Stimulated activated CD8-positive, alpha-beta memory T cell treated with anti-CD3 and anti-CD28 coated beads, Interleukin-15, amount 100 ng/mL, for 24 hours (primary cell): ENCODE measurements around the gene DLL1.
"Not testable (repeated sequence)": the region's sequence is repeated elsewhere in the genome, so short reads cannot be mapped to it uniquely, and the experiment has no call there.

Source experiments
- DNase-seq: peaks from one replicate; pipeline ENCODE4 v3.0.0-alpha.2; 2020; ENCODE audit warnings: low read depth

The DLL1 gene, protein sequence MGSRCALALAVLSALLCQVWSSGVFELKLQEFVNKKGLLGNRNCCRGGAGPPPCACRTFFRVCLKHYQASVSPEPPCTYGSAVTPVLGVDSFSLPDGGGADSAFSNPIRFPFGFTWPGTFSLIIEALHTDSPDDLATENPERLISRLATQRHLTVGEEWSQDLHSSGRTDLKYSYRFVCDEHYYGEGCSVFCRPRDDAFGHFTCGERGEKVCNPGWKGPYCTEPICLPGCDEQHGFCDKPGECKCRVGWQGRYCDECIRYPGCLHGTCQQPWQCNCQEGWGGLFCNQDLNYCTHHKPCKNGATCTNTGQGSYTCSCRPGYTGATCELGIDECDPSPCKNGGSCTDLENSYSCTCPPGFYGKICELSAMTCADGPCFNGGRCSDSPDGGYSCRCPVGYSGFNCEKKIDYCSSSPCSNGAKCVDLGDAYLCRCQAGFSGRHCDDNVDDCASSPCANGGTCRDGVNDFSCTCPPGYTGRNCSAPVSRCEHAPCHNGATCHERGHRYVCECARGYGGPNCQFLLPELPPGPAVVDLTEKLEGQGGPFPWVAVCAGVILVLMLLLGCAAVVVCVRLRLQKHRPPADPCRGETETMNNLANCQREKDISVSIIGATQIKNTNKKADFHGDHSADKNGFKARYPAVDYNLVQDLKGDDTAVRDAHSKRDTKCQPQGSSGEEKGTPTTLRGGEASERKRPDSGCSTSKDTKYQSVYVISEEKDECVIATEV

DNA sequence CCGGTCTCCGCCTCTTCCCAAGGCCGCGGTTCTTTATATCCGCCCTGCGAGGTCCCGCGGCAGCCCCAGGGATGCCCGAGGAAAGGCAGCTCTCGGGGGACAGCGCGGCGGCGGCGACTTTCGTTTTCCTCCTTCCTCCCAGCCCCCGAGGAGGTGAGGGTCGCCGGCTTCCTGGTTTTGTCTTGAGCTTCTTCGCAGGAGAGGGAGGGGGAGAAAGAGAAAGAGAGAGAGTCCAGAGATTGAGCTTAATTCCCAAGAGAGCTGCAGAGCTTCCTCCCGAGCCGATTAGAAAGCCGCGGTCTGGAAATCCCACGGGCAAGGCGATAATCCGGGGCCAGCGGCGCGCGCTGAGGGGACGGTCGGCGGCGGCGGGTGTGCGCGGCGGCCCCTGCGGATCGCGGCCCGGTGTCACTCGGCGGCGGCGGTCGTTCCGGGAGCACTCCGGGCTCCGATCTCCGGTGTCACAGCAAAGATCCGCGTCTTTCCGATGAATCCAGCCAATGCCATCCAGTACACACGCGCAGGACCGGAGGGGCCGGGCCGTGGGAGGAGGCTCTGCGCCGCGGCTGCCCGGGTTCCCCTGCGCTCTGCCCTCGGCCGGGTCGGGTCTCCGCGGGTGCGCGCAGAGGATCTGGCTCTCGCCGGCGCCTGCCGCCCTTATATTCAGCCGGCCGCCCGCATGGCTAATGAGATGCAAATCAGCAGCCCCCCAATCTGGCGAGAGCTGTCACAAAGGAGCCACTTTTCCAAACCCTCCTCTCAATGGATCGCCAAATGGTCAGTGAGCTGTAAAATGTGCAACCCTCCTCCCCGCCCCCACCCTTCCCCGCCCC is at the start of gene DLL1:
DLL1 (minus strand) TSS at position 783 of the 833 bp plus-strand sequence. CDS start 939 bp downstream, outside the sequence.
- DNase-seq: no peak

DNA sequence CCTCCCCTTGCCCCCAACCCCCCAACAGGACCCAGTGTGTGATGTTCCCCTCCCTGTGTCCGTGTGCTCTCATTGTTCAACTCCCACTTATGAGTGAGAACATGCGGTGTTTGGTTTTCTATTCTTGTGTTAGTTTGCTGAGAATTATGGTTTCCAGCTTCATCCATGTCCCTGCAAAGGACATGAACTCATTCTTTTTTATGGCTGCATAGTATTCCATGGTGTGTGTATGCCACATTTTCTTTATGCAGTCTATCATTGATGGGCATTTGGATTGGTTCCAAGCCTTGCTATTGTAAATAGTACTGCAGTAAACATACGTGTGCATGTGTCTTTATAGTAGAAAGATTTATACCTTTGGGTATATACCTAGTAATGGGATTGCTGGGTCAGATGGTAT is 44.3 kb upstream of the DLL1 start:
- not testable (repeated sequence) for DNase-seq

DNA sequence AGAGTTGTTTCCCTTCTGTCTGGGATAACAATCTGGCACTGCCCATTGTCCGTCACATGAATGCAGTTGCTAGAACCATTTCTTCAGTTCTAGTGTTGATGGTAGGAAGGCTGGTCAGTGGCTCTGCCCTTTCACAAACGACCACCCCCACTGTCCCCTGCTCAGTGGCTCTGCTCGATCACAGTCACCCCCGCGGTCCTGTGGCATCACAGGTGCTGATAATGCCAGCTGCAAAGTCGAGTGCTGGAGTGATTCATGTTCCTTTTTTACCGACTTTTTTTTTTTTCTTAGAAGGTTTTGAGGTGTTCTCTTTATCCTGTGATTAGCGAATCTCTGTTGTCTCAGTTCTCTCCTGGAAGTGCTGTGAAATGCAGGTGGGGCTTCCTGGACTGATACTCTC is 38.4 kb upstream of the DLL1 start:
- no peak for DNase-seq

DNA sequence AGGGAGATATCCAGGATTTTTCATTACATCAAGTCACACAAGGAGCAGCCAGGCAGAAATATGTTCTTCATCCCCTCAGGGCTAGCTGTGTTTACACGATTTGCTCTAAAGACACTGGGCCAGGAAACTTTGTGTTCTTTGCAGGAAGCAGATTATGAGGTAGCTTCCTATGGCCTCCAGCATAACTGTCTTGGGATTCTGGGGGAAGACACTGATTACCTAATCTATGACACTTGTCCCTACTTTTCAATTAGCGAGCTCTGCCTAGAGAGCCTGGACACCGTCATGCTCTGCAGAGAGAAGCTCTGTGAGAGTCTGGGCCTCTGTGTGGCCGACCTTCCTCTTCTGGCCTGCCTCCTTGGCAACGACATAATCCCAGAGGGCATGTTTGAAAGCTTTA is 26.8 kb upstream of the DLL1 start:
- DNase-seq: no peak

DNA sequence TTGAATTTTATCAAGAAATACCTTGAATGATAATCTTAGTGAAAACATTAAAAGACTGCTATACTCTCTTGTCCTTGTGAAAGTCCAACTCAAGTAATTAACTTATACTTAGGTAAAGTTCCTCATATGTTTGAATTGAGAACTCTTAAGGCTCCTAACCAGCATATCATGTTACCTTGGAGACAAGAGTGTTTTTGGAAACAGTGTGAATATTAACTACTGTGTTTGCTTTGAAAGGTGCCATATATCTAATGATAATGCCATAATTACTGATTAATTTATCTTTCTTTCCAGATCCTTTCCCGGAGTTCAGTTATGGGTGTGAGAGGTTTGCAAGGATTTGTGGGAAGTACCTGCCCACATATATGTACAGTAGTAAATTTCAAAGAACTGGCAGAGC is 26.2 kb upstream of the DLL1 start:
- DNase-seq: no peak

DNA sequence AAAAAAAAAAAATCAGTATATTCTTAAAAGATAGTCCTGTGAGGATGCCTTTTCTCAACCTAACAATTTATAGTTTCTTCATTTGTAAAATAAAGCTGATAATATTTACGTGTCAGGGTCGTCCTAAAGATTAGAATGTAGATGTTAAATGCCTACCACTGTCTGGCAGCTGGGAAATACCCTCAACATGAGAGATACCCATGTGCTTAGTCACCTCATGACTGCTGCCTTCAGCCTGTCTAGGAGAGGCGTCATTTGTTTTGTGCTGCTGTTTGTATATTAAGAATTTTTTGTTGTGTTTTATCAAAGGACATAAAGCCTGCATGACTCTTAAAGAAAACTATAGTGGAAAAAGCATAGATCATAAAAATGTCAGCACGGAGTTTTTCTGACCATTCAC is 25.2 kb upstream of the DLL1 start:
- no peak for DNase-seq

DNA sequence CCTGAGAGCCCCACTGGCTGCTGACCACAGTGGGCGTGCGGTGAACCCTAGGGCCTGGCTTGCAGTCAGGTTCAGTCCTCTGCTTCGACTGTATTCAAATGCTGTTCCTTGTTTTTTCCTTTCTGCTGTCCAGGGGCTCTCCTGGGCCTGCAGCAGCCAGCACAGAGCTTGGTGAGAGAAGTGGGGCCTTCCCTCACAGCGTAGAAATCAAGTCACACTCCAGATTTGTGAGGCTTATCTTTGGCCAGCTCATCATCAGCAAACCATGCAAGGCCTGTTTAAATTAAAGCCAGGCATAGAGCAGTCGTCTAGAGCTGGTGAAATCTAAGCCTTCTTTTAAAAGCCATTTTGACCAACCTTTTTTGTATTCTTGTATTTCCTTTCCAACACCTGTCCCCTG is 24.1 kb upstream of the DLL1 start:
- no peak for DNase-seq

DNA sequence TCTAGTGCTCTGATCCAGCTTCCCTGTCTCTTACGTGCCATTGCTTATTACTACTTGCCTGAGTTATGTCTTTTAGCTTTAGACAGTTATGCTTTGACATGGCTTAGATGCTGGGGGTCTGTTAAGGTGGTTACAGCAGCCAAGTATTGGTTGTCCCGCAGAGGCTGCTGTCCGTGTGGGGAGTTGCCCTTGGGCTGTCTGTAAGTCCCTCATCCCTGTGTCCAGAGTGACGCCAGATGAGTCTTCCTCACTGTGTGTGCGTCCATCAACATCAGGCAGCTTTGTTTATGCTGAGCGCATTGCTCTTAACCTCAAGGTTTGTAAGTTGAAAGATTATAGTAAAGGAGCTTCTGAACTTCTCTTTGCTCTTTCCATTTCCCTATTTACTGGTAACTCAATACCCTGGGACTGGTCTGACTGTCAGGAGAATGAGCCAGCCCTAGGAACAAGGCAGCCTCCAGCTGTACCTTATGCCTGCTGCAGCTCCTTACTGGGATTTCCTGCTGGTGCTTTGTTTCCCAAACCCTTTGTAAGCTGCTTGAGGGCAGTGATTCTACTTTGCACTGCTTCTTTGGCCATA is 22.9 kb upstream of the DLL1 start:
- DNase-seq: no peak

DNA sequence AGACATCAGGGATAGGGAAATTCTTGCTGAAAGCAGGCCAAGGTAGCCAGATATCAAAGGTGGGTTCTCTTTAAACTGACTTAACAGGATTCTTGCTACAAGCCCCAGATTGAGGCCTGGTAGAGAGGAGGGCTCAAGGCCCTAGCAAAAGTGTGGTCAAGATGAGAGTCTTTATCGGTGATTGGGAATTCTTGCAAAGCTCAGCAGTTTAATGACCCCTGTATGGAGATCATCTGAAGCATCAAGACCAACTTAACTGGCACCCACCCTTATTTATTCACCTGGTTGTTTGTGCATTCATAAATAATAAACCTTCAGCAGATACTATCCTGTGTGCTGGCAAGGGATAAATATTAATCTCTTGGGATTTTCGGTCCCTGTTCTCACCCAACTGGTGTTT is 22.0 kb upstream of the DLL1 start:
- no peak for DNase-seq

DNA sequence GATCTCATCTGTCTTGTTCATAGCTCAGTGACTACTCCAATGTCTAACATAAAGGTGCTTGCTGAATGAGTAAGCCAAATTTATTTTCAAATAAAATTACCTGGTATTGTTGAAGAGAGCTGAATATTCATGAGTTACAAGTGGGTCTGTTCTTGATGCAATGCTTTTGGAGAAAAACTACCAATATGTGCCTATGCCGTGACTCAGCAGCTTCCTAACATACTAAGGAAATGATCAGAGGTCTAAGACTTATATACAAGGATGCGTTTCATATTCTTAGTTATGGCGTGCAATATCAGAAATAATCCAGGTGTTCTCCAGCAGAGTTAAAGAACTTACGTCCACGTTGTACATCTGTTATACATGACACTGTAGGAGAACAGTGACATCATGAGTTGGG is 20.8 kb upstream of the DLL1 start:
- DNase-seq: no peak

DNA sequence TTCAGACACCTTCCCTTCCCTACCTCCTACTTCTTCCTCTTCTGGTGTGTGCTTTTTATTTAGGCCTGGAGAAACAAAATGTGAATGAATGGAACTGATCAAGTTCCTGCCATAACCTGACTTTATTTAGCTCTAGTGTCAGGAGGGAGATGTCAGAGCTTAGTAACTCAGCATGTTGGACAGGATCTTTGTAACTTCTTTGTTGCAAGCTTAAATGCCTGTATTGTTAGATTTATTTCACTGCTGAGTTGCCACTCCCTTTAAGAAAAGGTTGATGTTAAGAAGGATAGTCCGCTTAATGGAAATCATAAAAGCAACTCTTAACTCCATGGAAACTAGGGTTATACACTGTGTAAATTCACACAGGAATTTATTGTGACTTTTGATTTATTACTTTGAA is 17.9 kb upstream of the DLL1 start:
- DNase-seq: no peak

DNA sequence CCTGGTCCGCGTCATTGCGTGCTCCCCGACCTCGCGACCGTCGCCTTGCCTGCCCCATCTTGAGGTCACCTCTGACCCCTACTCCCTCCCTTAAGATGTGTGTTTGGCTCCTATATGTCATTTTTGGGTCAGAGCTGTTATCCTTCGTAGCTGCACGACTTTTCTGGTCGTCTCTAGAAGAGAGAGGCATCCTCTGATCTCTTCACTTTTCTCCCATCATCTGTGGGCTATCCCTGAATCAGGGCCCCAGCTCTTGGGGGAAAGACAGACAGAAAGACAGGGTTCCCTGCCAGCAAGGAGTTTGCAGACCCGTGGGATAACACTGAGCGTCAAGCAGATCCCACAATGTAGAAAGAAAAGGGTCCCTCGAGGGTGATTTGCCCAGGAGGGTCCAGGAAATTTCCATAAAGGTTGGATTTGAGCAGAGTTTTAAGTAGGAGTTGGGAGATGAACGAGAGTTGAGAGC is 16.2 kb upstream of the DLL1 start:
- DNase-seq: no peak

DNA sequence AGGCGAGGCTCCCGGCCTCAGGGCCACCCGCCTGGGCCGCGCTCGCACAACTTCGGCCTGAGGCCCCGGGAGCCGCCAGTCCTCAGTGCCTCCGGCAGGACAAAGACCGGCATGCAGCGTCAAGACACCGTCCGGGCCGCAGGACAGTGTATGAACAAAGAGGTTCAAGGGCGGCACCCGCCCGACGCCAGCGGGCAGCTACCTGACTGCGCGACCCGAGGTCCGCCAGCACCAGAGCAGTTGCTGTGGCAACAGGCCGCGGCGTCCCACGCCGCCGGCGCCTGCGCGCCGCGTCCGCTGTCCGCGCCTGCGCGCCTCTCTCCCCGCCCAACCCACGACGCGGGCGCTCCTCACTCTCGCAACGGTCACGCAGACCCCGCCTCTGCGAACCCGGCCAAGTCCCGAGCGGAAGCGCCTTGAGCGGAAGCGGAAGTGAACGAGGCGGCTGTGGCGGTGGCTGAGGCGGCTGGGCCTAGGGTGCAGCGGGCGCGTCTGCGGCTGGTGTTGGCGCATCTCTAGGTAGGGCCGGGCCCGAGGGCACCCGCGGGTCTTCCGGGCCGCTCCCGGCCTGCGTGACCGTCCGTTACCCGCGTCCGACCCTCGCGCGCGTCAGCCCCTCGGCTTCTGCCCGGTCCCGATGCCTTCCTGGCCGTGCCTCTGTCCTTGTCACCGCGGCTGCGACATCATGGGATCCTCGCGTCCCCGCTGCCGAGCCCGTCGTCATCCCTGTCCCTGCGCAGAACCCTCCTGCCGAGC is 15.6 kb upstream of the DLL1 start, which contains the start of gene FAM120B:
FAM120B (plus strand) TSS at position 435 of the 756 bp plus-strand sequence. CDS start 10,633 bp downstream, outside the sequence.
- peak; percentile 84 for DNase-seq

DNA sequence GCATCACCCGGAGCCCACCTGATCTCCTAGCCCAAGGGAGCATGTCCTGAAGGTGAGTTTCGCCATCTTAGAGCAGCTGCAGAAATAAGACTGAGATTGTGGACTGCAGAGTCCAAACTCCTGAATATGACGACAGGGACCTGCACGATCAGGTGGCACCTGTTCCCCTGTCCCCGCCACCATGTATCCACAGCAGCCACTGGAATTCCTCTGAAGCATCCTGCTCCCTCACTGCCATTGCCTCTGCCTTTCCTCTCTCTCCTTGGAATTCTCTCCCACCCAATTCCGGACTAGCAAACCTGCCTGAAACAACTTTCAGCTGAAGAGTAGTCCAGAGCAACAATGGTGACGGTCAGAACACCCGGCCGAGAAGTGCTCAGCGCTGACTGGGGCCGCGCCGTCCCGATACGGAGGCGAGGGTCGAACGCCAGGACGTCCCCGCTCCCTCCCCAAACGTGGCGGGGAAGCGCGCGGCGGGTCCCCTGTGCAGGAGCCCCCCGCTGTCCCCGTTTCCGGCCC is 15.0 kb upstream of the DLL1 start:
- DNase-seq: no peak

DNA sequence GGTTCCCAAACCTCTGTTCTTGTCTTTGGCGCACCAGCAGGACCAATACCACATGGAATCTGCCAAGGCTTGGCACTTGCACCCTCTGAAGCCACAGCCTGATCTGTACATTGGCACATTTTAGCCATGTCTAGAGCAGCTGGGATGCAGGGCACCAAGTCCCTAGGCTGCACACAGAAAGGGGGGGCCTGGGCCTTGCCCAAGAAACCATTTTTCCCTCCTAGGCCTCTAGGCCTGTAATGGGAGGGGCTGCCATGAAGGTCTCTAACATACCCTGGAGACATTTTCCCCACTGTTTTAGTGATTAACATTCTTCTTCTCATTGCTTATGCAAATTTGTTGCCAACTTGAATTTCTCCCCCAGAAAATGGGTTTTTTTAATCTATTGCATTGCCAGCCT is 10.3 kb upstream of the DLL1 start:
- no peak for DNase-seq

DNA sequence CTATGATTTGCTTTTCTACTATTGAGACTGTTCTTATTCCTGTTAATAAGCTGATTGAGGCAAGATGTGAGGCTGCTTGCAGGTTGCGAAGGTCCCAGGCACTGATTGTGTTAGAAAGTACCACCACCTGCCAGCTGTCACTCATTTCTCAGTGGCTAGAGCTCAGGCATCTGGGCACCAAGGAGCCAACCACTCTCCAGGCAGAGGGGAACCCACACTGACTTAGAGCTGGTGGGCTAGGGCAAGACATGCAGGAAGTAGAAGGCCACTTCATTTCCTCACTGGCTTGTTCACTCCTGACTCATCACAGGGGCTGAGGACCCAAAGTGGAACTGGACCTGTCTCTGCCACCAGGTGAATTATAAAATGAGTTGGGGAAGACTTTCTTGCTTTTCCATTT is 7.8 kb upstream of the DLL1 start:
- no peak for DNase-seq

DNA sequence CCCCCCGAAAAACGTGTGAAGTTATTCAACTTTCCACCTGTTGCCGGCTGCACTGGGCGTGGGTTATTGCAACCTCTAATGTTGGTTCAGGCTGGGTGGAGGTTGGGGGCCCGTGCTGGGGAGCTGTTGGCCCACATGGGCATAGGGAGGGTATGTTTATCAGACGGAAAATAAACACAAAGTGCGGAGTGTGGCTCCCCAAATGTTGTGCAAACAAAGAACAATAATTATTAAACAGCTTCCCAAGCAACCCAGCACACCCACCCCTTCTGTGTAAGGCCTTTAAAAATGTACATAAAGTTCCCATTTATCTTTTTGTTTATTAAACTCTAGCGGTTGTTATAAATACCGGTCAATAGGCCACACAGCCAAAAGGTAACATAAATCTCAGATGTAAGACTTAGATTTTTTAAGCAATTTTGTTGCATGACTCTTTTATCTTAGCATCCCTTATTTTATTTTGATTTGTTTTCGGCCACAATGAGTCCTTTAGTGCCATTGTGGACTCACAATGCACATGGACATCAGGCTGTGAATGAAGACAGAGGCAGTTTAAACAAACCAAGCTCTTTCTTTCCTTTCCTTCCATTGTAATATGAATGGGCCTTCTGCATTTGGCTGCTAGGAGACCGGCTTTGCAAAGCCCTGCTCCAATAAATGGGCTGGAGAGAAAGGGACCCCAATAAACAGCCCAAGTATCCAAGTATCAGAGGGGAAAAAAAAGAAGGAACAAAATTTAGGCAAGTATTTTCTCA is 6.9 kb upstream of the DLL1 start:
- DNase-seq: no peak

DNA sequence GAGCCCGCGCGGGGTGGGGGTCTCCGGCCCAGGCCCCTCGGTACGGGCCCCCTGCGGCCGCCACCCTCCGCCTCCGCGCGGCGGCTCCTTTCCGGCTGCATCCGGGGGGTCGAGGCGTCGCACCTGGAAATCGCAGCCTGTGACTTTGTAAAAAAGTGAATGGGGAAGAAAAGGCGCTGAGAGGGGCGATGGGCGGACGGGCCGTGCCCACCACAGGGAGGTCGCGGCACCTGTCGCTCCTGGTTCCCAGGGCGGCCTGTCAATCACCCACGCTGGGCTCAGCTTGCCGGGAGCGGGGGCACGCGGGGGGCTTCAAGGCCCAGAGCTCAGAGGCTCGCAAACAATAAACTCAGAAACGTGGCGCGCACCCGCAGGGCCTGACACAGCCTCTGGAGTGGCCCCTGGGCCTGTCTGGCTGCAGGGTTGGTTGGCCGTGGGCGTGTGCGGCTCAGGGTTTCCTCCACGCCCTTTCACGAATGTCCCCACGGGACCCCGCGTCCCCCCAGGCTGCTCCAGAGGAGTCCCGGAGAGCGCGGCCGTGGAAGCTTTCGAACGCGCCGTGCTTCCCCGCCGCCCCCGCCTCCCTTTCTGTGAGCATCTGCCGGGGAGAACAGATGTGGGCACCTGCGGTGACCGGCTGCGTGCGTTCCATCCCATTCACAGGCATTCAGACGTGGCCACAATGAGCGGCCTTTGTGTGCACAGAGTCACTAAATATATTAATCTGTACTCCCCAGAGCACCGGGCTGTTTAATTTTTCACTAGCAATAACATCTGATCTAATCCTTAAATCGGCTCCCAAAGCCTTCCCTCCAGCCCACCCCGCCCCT is 6.1 kb upstream of the DLL1 start:
- no peak for DNase-seq

DNA sequence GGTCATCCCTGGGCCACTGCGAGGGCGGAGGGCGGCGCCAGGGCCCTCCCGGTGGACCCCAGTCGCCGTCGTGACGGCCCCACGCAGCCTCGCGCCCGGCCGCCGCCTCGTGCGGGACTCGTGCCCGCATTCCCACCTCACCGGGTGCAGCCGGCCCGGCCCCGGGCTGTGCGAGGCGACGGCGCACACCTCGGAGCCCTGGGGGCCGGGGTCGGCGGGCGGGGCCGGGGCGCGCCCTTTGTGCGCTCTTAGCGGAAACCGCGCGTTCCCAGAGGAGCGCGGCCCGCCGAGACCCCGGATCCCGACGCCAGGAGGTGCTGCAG is 5.5 kb upstream of the DLL1 start:
- DNase-seq: no peak
